Breast epithelium (tissue), 4 donors: ENCODE results near the gene CHD5. TPM values are rescaled to one million over a fixed set of nuclear protein-coding genes. Genes with fewer than 3 reads are reported as not detected.

ENCODE experiments used
- DNase-seq, 2 donors: peaks; one replicate each; pipeline ENCODE4 v3.0.0-alpha.2; 2019; ENCODE audit warnings: low spot score in 2 of 2
- H3K27ac ChIP-seq, 2 donors: fragments of 200-600 bp; sonication (generic) in 1 of 2; one replicate each; pipeline ENCODE4 v1.5.1; 2016 to 2019; ENCODE audit warnings: mild to moderate bottlenecking in 1 of 2
- H3K27me3 ChIP-seq, 2 donors: fragments of 200-600 bp; sonication (generic) in 1 of 2; one replicate each; pipeline versions ENCODE4 v1.5.1 to v1.6.0; 2017 to 2019; ENCODE audit warnings: control low read depth in 1 of 2, mild to moderate bottlenecking in 1 of 2
- H3K36me3 ChIP-seq: fragments of 200-600 bp; one replicate; pipeline ENCODE4 v1.5.1; 2019
- H3K4me1 ChIP-seq, 2 donors: fragments of 200-600 bp; sonication (generic); one replicate each; pipeline ENCODE4 v1.5.1; 2016 to 2019; ENCODE audit warnings: control low read depth in 1 of 2
- H3K4me3 ChIP-seq, 3 donors: fragments of 200-600 bp; sonication (generic); 1 replicate in 2 of 3; 2 replicates in 1 of 3; pipeline ENCODE4 v1.5.1; 2016 to 2019; ENCODE audit warnings: mild to moderate bottlenecking in 3 of 3, moderate library complexity in 2 of 3
- H3K9me3 ChIP-seq, 2 donors: fragments of 200-600 bp; sonication (generic) in 1 of 2; one replicate each; pipeline ENCODE4 v1.5.1; 2016 to 2019; ENCODE audit warnings: control low read depth in 1 of 2
- POLR2A ChIP-seq: fragments of 450-650 bp; IDR thresholded peaks from one replicate; pipeline ENCODE4 v1.6.1; 2016; ENCODE audit warnings: antibody characterized with exemption, mild to moderate bottlenecking, moderate library complexity
- POLR2AphosphoS5 ChIP-seq, 3 donors: sonication (generic); formaldehyde crosslinking; IDR thresholded peaks; one replicate each; pipeline ENCODE4 v1.6.1; 2017; ENCODE audit warnings: antibody characterized with exemption in 3 of 3
- intact Hi-C: fragments of 100-400 bp; cut with DNase I; formaldehyde crosslinking; loops from one replicate; pipeline ENCODE4 v1.15.1; 2023; ENCODE audit warnings: low total_unique reads
- total RNA-seq, 3 donors: library from RNA; depleted of rRNA; stranded (reverse); fragments of >200 nt; gene quantifications; one replicate each; pipeline ENCODE4 v1.1.0, GENCODE V29; 2016
- TF ChIP-seq, protein P1 (sequence below), 3 donors: fragments of 450-650 bp; IDR thresholded peaks; one replicate each; pipeline ENCODE4 v1.5.1; 2016 to 2017; ENCODE audit warnings: antibody characterized with exemption in 3 of 3, mild to moderate bottlenecking in 3 of 3, moderate library complexity in 3 of 3

CHD5 gene
- total RNA-seq, 3 donors from 2014 or later, result under 0.01 to 0.33 (median 0.15) TPM

- Histone ChIP-seq H3K27ac (no peak overlapping the region), H3K9me3 (no peaks in the 10 kb centered on the region), H3K4me1 (no peaks in the 10 kb centered on the region), H3K27me3 (peaks cover 0 to 20% of the 10 kb centered on the region in 2 donors), H3K4me3 (no peak overlapping the region), H3K36me3 (no peaks in the 10 kb centered on the region)
- intact Hi-C loops, result no loop called here
- no peak for DNase-seq
- TF ChIP-seq, protein P1, sequence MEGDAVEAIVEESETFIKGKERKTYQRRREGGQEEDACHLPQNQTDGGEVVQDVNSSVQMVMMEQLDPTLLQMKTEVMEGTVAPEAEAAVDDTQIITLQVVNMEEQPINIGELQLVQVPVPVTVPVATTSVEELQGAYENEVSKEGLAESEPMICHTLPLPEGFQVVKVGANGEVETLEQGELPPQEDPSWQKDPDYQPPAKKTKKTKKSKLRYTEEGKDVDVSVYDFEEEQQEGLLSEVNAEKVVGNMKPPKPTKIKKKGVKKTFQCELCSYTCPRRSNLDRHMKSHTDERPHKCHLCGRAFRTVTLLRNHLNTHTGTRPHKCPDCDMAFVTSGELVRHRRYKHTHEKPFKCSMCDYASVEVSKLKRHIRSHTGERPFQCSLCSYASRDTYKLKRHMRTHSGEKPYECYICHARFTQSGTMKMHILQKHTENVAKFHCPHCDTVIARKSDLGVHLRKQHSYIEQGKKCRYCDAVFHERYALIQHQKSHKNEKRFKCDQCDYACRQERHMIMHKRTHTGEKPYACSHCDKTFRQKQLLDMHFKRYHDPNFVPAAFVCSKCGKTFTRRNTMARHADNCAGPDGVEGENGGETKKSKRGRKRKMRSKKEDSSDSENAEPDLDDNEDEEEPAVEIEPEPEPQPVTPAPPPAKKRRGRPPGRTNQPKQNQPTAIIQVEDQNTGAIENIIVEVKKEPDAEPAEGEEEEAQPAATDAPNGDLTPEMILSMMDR (IDR thresholded peaks at IDR 0.05), result no peak
- TF ChIP-seq POLR2A, result no peak
- no peak for TF ChIP-seq POLR2AphosphoS5 (IDR thresholded peaks at IDR 0.05)
Observed at GRCh38 chr1:6109688-6110087, 70.4 kb downstream of the CHD5 start.

- intact Hi-C loops, result loop anchor here (1.0 kb wide), 2 partner anchors 27 to 43 kb away; no protein-coding TSS in a partner anchor
- Histone ChIP-seq H3K36me3 (no peaks in the 10 kb centered on the region), H3K4me3 (no peak overlapping the region), H3K27ac (no peak overlapping the region), H3K27me3 (peaks cover 0 to 27% of the 10 kb centered on the region in 2 donors), H3K9me3 (no peaks in the 10 kb centered on the region), H3K4me1 (no peaks in the 10 kb centered on the region)
- TF ChIP-seq, protein P1 (IDR thresholded peaks at IDR 0.05), result peak in 1 of 3 donors; percentile 30
- no peak for TF ChIP-seq POLR2AphosphoS5 (IDR thresholded peaks at IDR 0.05)
- no peak for DNase-seq
Observed at GRCh38 chr1:6108937-6109614, 71.0 kb downstream of the CHD5 start.

GRCh38 chr1:6108476-6108875, 71.6 kb downstream of the CHD5 start:
- TF ChIP-seq POLR2A (no peak), POLR2AphosphoS5 (IDR thresholded peaks at IDR 0.05) (no peak)
- TF ChIP-seq, protein P1 (IDR thresholded peaks at IDR 0.05), result no peak
- peaks cover 0 to 29% of the 10 kb centered on the region in 2 donors for H3K27me3 ChIP-seq
- intact Hi-C loops, result loop anchor here (1.0 kb wide), 2 partner anchors 28 to 44 kb away; no protein-coding TSS in a partner anchor

DNA sequence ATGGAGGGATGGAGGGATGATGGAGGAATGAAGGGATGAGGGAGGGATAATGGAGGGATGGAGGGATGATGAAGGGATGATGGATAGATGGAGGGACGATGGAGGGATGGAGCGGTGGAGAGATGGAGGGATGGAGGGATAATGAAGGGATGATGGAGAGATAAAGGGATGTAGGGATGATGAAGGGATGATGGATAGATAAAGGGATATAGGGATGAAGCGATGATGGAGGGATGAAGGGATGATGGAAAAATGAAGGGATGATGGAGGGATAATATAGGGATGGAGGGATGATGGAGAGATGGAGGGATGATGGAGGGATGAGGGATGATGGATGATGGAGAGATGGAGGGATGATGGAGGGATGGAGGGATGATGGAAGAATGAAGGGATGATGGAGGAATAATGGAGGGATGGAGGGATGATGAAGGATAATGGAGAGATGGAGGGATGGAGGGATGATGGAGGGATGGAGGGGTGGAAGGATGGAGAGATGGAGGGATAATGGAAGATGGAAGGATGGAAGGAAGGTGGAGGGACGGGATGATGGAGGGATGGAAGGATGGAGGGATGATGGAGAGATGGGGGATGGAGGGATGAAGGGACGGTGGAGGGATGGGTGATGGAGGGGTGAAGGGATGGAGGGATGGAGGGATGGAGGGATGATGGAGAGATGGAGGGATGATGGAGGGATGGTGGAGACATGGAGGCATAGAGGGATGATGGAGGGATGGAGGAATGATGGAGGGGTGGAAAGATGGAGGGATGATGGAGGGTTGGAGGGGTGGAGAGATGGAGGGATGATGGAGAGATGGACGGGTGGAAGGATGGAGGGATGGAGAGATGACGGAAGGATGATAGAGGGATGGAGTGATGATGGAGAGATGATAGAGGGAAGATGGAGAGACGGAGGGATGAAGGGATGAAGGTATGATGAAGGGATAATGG, 72.4 kb downstream of the CHD5 start:
- H3K9me3 ChIP-seq, result no peaks in the 10 kb centered on the region
- no peak overlapping the region for H3K27ac ChIP-seq
- no peak overlapping the region for H3K4me3 ChIP-seq
- no peaks in the 10 kb centered on the region for H3K4me1 ChIP-seq
- peaks cover 0 to 30% of the 10 kb centered on the region in 2 donors for H3K27me3 ChIP-seq
- TF ChIP-seq POLR2AphosphoS5 (IDR thresholded peaks at IDR 0.05) (no peak), POLR2A (no peak)
- TF ChIP-seq, protein P1 (IDR thresholded peaks at IDR 0.05), result no peak
- H3K36me3 ChIP-seq, result no peaks in the 10 kb centered on the region
- intact Hi-C loops, result loop anchor here (1.0 kb wide), 2 partner anchors 29 to 45 kb away; no protein-coding TSS in a partner anchor
- DNase-seq, result no peak

More at GRCh38 chr1:6108476-6108875, 71.6 kb downstream of the CHD5 start:
- H3K9me3 ChIP-seq, result no peaks in the 10 kb centered on the region
- no peak overlapping the region for H3K27ac ChIP-seq
- no peaks in the 10 kb centered on the region for H3K36me3 ChIP-seq
- DNase-seq, result no peak
- no peaks in the 10 kb centered on the region for H3K4me1 ChIP-seq
- H3K4me3 ChIP-seq, result no peak overlapping the region
